ENCODE data around the gene ITPR3.

ITPR3 gene

DNA sequence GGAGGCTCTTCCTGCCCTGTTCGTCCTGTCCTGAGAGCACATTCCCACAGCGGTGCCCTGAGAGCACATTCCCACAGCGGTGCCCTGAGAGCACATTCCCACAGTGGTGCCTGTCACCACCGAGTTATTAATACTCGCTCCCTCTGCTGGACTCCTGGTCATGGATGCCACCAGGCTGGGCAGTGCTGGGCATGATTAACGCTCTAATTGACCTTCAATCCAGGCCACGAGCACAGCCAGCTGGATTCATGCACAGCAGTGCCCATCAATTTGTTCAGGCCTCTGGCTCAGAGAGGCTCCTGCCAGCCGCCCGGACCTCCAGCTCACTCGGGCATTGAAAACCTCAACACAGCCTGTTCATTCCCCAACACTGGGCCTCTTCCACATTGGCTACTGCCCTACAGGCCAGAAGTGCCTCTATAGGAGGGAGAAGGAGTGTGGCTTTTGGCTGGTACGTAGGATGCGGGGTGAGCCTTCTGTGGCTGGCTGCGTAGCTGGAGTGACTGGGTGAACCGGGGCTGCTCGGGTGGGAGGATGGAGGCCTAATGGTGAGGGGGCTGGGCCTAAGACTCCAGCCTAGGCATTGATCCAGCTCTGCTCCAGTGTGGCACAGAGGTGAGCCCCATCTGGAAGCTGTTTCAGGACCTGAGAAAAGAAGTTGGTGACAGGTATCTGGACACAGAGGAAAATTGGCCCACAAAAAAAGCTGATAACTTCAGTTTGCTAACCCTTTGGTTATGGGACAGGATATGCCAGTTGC is 116.3 kb downstream of the ITPR3 start:
- Histone ChIP-seq H3K4me1 (ENCODE audit: control insufficient read depth in 2 of 2, insufficient read depth in 2 of 2, low read length in 2 of 2) (peaks cover 0 to 5% of the 10 kb centered on the region in 2 donors), H3K9me3 (ENCODE audit: control insufficient read depth in 2 of 2, low read length in 2 of 2) (no peaks in the 10 kb centered on the region), H3K4me3 (ENCODE audit: low read length in 2 of 2) (no peak overlapping the region), H3K36me3 (ENCODE audit: control insufficient read depth in 2 of 2, insufficient read depth in 2 of 2, low read length in 2 of 2) (no peaks in the 10 kb centered on the region), H3K27ac (ENCODE audit: low read depth in 2 of 2, low read length in 2 of 2) (no peak overlapping the region), H3K9ac (ENCODE audit: low read depth in 1 of 2, low read length in 2 of 2) (no peak overlapping the region), H3K27me3 (ENCODE audit: control insufficient read depth in 2 of 2, insufficient read depth in 2 of 2, low read length in 2 of 2) (no peaks in the 10 kb centered on the region)

DNA sequence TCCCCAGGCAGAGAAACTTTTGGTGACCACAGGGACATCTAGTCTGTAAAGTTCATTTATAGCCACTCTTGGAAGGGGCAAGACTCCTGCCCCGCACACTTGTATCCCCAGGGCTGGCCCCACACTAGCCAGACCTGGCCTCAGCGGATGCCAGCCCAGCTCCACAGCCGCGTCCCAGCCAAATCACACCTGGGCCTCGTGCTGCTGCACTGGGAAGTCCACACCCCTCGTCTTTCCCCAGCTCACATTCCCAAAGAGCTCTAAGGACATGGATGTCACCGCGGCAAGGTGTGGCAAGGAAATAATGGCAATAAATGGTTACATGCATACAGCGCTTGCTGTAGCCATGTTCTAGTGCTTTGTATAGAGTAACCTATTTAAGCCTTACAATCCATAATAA is 117.0 kb downstream of the ITPR3 start:
- Histone ChIP-seq H3K9me3 (ENCODE audit: control insufficient read depth in 2 of 2, low read length in 2 of 2) (no peaks in the 10 kb centered on the region), H3K4me1 (ENCODE audit: control insufficient read depth in 2 of 2, insufficient read depth in 2 of 2, low read length in 2 of 2) (peaks cover 0 to 5% of the 10 kb centered on the region in 2 donors), H3K4me3 (ENCODE audit: low read length in 2 of 2) (no peak overlapping the region), H3K9ac (ENCODE audit: low read depth in 1 of 2, low read length in 2 of 2) (no peak overlapping the region), H3K27ac (ENCODE audit: low read depth in 2 of 2, low read length in 2 of 2) (no peak overlapping the region), H3K36me3 (ENCODE audit: control insufficient read depth in 2 of 2, insufficient read depth in 2 of 2, low read length in 2 of 2) (no peaks in the 10 kb centered on the region), H3K27me3 (ENCODE audit: control insufficient read depth in 2 of 2, insufficient read depth in 2 of 2, low read length in 2 of 2) (no peaks in the 10 kb centered on the region)

DNA sequence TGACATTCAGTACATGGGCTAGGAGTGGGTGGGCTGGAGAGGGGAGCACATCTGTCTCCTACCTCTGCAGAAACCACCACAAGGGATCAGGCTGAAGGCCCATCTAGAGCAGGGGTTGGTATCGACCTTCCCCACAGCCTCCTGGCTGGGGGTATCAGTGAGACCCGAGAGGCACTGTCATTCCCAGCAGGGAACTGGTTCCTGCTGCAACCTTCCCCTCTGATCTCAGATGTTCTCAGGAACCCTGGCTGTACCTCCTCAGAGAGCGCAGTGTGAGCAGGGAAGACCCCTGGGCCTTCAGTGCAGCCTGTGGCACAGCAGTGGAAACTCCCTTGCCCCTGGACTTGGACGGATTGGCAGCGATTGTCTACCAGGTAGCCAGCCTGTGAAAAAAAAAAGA is 117.8 kb downstream of the ITPR3 start:
- H3K27ac ChIP-seq (ENCODE audit: low read depth in 2 of 2, low read length in 2 of 2) = no peak overlapping the region
- no peaks in the 10 kb centered on the region for H3K36me3 ChIP-seq (ENCODE audit: control insufficient read depth in 2 of 2, insufficient read depth in 2 of 2, low read length in 2 of 2)
- no peak overlapping the region for H3K9ac ChIP-seq (ENCODE audit: low read depth in 1 of 2, low read length in 2 of 2)

DNA sequence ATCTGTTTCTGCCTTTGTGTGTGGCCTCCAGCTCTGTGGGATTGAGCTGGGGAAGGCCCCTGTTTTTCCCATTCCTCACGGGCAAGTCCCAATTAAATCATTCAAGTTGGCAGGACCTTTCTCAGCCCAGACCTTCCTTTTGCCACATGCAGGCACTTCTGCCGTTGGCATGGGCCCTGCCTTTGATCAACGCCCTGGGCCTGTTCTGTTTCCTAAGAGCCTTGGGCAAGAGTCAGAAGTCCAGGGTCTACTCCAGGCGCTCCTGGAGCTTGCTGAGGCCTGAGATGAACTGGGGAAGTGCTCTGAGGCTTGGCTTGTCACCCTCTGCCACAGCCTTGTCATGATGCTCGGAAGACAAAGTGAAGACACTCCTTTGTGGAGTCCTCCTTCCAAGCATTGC is 118.4 kb downstream of the ITPR3 start:
- H3K27ac ChIP-seq (ENCODE audit: low read depth in 2 of 2, low read length in 2 of 2) = no peak overlapping the region

More for the DNA sequence above, 117.8 kb downstream of the ITPR3 start:
- H3K27me3 ChIP-seq (ENCODE audit: control insufficient read depth in 2 of 2, insufficient read depth in 2 of 2, low read length in 2 of 2) = no peaks in the 10 kb centered on the region
- H3K4me1 ChIP-seq (ENCODE audit: control insufficient read depth in 2 of 2, insufficient read depth in 2 of 2, low read length in 2 of 2) = peaks cover 0 to 6% of the 10 kb centered on the region in 2 donors
- no peak overlapping the region for H3K4me3 ChIP-seq (ENCODE audit: low read length in 2 of 2)
- H3K9me3 ChIP-seq (ENCODE audit: control insufficient read depth in 2 of 2, low read length in 2 of 2) = no peaks in the 10 kb centered on the region

DNA sequence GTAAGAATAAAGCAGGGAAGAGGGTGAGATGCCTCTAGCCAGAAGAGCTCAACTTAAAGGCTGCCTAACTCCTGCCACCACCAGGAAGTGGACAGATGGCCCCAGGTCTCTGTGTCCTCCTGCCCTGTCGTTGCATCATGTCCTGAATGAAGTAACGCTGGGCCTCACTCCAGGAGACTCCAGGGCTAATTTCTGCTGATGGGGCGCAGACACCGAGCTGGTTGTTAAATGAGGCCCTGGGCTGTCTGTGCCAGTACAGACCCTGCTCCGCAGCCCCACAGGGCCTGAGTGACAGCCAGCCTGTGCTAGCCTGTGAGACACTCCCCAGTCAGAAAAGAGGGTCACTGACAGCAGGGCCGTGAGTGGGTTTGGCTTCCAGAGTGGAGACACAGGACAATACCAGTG is 119.1 kb downstream of the ITPR3 start:
- no peak overlapping the region for H3K4me3 ChIP-seq (ENCODE audit: low read length in 2 of 2)
- no peak overlapping the region for H3K27ac ChIP-seq (ENCODE audit: low read depth in 2 of 2, low read length in 2 of 2)
- no peak overlapping the region for H3K9ac ChIP-seq (ENCODE audit: low read depth in 1 of 2, low read length in 2 of 2)
- no peaks in the 10 kb centered on the region for H3K9me3 ChIP-seq (ENCODE audit: control insufficient read depth in 2 of 2, low read length in 2 of 2)
- no peaks in the 10 kb centered on the region for H3K36me3 ChIP-seq (ENCODE audit: control insufficient read depth in 2 of 2, insufficient read depth in 2 of 2, low read length in 2 of 2)
- peaks cover 9 to 19% of the 10 kb centered on the region in 2 donors for H3K4me1 ChIP-seq (ENCODE audit: control insufficient read depth in 2 of 2, insufficient read depth in 2 of 2, low read length in 2 of 2)
- no peaks in the 10 kb centered on the region for H3K27me3 ChIP-seq (ENCODE audit: control insufficient read depth in 2 of 2, insufficient read depth in 2 of 2, low read length in 2 of 2)

More for the DNA sequence above, 118.4 kb downstream of the ITPR3 start:
- no peak overlapping the region for H3K4me3 ChIP-seq (ENCODE audit: low read length in 2 of 2)
- no peaks in the 10 kb centered on the region for H3K27me3 ChIP-seq (ENCODE audit: control insufficient read depth in 2 of 2, insufficient read depth in 2 of 2, low read length in 2 of 2)
- H3K9me3 ChIP-seq (ENCODE audit: control insufficient read depth in 2 of 2, low read length in 2 of 2) = no peaks in the 10 kb centered on the region
- no peak overlapping the region for H3K9ac ChIP-seq (ENCODE audit: low read depth in 1 of 2, low read length in 2 of 2)
- no peaks in the 10 kb centered on the region for H3K36me3 ChIP-seq (ENCODE audit: control insufficient read depth in 2 of 2, insufficient read depth in 2 of 2, low read length in 2 of 2)
- peaks cover 4 to 13% of the 10 kb centered on the region in 2 donors for H3K4me1 ChIP-seq (ENCODE audit: control insufficient read depth in 2 of 2, insufficient read depth in 2 of 2, low read length in 2 of 2)

DNA sequence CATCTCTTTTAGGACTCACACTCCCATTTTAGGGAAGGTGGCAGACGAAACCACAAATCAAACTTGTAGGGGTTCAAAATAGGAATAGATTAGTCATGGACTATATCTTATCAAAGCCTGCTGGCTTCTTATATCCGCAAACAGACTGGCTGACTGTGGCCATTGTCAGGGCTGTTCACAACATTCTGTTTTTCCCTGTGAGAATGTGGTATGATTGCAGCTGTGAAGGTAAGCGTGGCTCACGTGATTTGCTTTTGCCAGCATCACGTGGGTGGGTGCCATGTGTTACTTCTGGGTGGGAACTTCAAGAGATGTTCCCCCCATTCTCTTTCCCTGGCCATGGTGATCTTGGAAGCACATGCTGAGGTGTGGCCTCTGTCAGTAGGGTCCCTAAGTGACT is 119.7 kb downstream of the ITPR3 start:
- Histone ChIP-seq H3K9me3 (ENCODE audit: control insufficient read depth in 2 of 2, low read length in 2 of 2) (no peaks in the 10 kb centered on the region), H3K4me1 (ENCODE audit: control insufficient read depth in 2 of 2, insufficient read depth in 2 of 2, low read length in 2 of 2) (peaks cover 14 to 25% of the 10 kb centered on the region in 2 donors), H3K27me3 (ENCODE audit: control insufficient read depth in 2 of 2, insufficient read depth in 2 of 2, low read length in 2 of 2) (no peaks in the 10 kb centered on the region), H3K27ac (ENCODE audit: low read depth in 2 of 2, low read length in 2 of 2) (no peak overlapping the region), H3K9ac (ENCODE audit: low read depth in 1 of 2, low read length in 2 of 2) (no peak overlapping the region), H3K36me3 (ENCODE audit: control insufficient read depth in 2 of 2, insufficient read depth in 2 of 2, low read length in 2 of 2) (no peaks in the 10 kb centered on the region), H3K4me3 (ENCODE audit: low read length in 2 of 2) (no peak overlapping the region)

DNA sequence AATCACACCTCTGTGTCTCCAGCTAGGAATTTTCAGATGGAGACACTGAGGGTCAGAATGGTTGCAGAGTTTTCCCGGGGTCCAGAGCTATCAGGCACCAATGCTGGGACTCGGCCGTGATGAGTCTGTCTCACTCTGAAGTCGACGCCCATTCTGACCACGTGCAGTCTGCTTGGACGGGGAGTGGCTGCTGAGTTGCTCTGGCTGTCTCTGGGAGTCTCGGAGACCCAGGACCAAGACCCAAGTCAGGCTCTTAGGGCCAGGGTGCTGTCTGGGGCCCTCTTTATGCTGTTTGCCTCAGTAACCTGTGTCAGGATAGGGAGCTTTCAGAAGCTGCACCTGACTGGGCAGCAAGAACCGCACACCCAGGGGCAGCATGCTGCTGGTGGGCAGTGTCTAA is 121.0 kb downstream of the ITPR3 start:
- H3K4me3 ChIP-seq (ENCODE audit: low read length in 2 of 2) = no peak overlapping the region
- H3K4me1 ChIP-seq (ENCODE audit: control insufficient read depth in 2 of 2, insufficient read depth in 2 of 2, low read length in 2 of 2) = peaks cover 14 to 28% of the 10 kb centered on the region in 2 donors
- no peak overlapping the region for H3K9ac ChIP-seq (ENCODE audit: low read depth in 1 of 2, low read length in 2 of 2)
- H3K9me3 ChIP-seq (ENCODE audit: control insufficient read depth in 2 of 2, low read length in 2 of 2) = no peaks in the 10 kb centered on the region
- no peaks in the 10 kb centered on the region for H3K27me3 ChIP-seq (ENCODE audit: control insufficient read depth in 2 of 2, insufficient read depth in 2 of 2, low read length in 2 of 2)
- H3K27ac ChIP-seq (ENCODE audit: low read depth in 2 of 2, low read length in 2 of 2) = no peak overlapping the region
- no peaks in the 10 kb centered on the region for H3K36me3 ChIP-seq (ENCODE audit: control insufficient read depth in 2 of 2, insufficient read depth in 2 of 2, low read length in 2 of 2)

DNA sequence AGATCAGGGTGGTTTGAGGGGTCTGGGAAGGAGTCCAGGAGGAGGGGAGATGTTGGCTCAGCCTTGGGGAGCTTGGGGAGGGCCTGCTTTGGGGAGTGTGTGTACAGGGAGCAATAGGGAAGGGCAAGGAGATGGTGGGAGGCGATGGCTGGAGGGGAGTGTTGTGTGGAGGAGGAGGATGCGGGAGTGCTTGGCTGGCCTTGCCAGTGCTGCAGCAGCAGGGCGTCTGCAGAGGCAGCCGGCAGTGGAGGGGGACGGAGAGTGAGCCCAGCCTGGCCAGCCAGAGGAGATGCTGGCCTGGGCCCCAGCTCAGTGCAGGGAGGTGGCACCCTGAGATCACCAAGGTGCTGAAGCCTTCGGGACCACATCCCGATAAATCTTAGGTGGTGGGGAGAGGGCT is 121.7 kb downstream of the ITPR3 start:
- H3K9me3 ChIP-seq (ENCODE audit: control insufficient read depth in 2 of 2, low read length in 2 of 2) = no peaks in the 10 kb centered on the region
- H3K4me1 ChIP-seq (ENCODE audit: control insufficient read depth in 2 of 2, insufficient read depth in 2 of 2, low read length in 2 of 2) = peaks cover 14 to 28% of the 10 kb centered on the region in 2 donors
- no peak overlapping the region for H3K9ac ChIP-seq (ENCODE audit: low read depth in 1 of 2, low read length in 2 of 2)
- H3K27ac ChIP-seq (ENCODE audit: low read depth in 2 of 2, low read length in 2 of 2) = no peak overlapping the region
- H3K27me3 ChIP-seq (ENCODE audit: control insufficient read depth in 2 of 2, insufficient read depth in 2 of 2, low read length in 2 of 2) = no peaks in the 10 kb centered on the region
- H3K36me3 ChIP-seq (ENCODE audit: control insufficient read depth in 2 of 2, insufficient read depth in 2 of 2, low read length in 2 of 2) = no peaks in the 10 kb centered on the region
- no peak overlapping the region for H3K4me3 ChIP-seq (ENCODE audit: low read length in 2 of 2)

DNA sequence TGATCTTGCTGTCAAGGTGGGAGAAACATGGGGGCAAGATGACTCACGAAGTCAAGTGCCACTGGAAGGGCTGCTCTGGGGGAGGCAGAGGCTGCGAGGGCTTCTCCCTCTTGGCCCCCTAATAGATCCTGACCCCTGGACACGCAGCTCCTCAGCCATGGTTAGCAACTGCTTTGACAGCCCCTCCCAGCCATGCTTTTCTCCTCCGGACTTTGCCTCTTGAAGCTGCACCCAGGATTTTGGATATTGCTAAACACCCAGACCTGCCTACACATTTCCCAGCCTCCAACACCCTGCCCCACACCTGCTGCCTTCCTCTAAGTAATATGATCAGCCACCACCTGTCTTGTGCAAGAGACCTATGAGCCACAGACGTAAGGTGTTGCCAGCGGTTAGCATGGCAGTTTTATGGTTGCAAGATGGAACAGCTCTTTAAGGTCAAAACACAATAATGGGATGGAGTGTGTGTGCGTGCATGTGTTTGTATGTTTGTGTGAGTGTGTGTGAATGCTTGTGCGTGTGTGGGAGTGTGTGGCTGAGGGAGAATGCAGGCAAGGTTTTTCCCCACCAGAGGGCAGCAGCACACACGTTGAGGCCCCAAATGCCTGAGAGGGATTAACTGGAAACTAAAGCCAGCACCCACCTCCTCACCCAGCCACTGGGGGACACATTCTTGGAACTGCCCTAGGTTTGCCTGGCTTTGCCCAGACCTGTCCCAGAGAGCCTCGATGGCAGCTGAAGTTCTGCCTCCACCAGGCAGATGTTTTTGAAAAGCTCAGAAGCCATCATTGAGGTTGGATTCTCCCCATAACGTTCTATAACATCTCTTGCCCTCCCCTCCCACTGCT is 123.1 kb downstream of the ITPR3 start:
- H3K9ac ChIP-seq (ENCODE audit: low read depth in 1 of 2, low read length in 2 of 2) = peak overlapping the region in 1 of 2 donors; percentile 9
- peak overlapping the region; percentile 66 to 77 for H3K27ac ChIP-seq (ENCODE audit: low read depth in 2 of 2, low read length in 2 of 2)
- H3K36me3 ChIP-seq (ENCODE audit: control insufficient read depth in 2 of 2, insufficient read depth in 2 of 2, low read length in 2 of 2) = no peaks in the 10 kb centered on the region
- H3K9me3 ChIP-seq (ENCODE audit: control insufficient read depth in 2 of 2, low read length in 2 of 2) = no peaks in the 10 kb centered on the region
- H3K27me3 ChIP-seq (ENCODE audit: control insufficient read depth in 2 of 2, insufficient read depth in 2 of 2, low read length in 2 of 2) = no peaks in the 10 kb centered on the region
- no peak overlapping the region for H3K4me3 ChIP-seq (ENCODE audit: low read length in 2 of 2)
- H3K4me1 ChIP-seq (ENCODE audit: control insufficient read depth in 2 of 2, insufficient read depth in 2 of 2, low read length in 2 of 2) = peaks cover 14 to 23% of the 10 kb centered on the region in 2 donors

DNA sequence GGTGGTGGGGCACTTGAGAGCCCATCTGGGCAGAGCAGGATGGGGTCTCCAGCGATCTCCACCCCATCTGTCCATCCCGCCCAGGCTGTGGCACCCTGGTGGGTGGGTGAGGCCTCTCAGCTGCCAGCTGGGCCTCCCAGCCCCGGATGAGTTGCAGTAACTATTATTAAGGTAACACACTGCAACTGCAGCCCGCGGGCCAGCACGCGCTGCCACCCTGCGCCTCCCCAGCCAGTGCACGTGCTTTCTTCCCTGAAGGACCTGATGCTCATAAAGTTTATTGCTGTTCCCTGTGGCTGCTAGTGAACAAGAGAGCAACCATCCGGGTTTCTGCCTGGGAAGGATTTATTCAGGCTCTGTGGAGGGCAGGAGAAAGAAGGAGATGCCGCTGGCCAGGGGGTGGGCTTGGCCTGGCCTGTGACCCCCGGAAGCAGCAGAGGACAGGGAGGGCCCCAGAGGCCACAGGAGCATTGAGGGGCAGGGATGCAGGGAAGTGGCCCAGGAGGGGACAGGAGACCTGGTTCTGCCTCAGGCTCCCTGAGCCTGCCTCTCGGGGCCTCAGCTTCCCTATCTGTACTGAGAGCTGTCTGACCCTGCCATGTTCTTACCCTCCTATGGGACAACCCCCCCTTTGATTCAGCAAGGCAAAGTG is 123.9 kb downstream of the ITPR3 start:
- Histone ChIP-seq H3K27me3 (ENCODE audit: control insufficient read depth in 2 of 2, insufficient read depth in 2 of 2, low read length in 2 of 2) (no peaks in the 10 kb centered on the region), H3K4me1 (ENCODE audit: control insufficient read depth in 2 of 2, insufficient read depth in 2 of 2, low read length in 2 of 2) (peaks cover 14 to 23% of the 10 kb centered on the region in 2 donors), H3K27ac (ENCODE audit: low read depth in 2 of 2, low read length in 2 of 2) (peak overlapping the region; percentile 66 to 77), H3K9ac (ENCODE audit: low read depth in 1 of 2, low read length in 2 of 2) (peak overlapping the region; percentile 34 to 60), H3K9me3 (ENCODE audit: control insufficient read depth in 2 of 2, low read length in 2 of 2) (no peaks in the 10 kb centered on the region), H3K4me3 (ENCODE audit: low read length in 2 of 2) (no peak overlapping the region), H3K36me3 (ENCODE audit: control insufficient read depth in 2 of 2, insufficient read depth in 2 of 2, low read length in 2 of 2) (no peaks in the 10 kb centered on the region)

Measured in mucosa of rectum (tissue), 2 donors.